CD4-positive, alpha-beta T cell treated with Interleukin-1 beta for 1 hour (primary cell): Measurements from ENCODE around the gene TUBGCP2.

ENCODE experiments used
- DNase-seq, 2 donors: peaks; one replicate each; pipeline ENCODE4 v3.0.0-alpha.2; 2020 to 2022

TUBGCP2 gene

GRCh38 chr10:133308421-133309099 is at the start of gene TUBGCP2, which contains the start of gene ZNF511:
TUBGCP2 (minus strand) TSS chr10:133308872; CDS start chr10:133302941, 5,931 bp downstream.
ZNF511 (plus strand) TSS chr10:133308914; CDS start chr10:133308944, 30 bp downstream.
- peak; percentile 92 to 93 for DNase-seq

- DNase-seq: peak; percentile 78 to 83
These were observed 48.9 kb upstream of the TUBGCP2 start, which contains the start of gene FUOM for GRCh38 chr10:133357285-133358161. FUOM (minus strand) TSS chr10:133358019; CDS start chr10:133358007, 12 bp downstream.

GRCh38 chr10:133356549-133357284 is 48.0 kb upstream of the TUBGCP2 start:
- DNase-seq: no peak

- DNase-seq: no peak
These were observed 47.3 kb upstream of the TUBGCP2 start for GRCh38 chr10:133355991-133356390.

GRCh38 chr10:133355266-133355665 is 46.6 kb upstream of the TUBGCP2 start:
- no peak for DNase-seq

GRCh38 chr10:133354672-133355240 is 46.1 kb upstream of the TUBGCP2 start:
- no peak for DNase-seq

GRCh38 chr10:133353988-133354605 is 45.4 kb upstream of the TUBGCP2 start:
- DNase-seq: no peak

- no peak for DNase-seq
These were observed 44.7 kb upstream of the TUBGCP2 start for GRCh38 chr10:133353202-133353959.

- DNase-seq: no peak
These were observed 43.0 kb upstream of the TUBGCP2 start for GRCh38 chr10:133351408-133352318.

- DNase-seq: no peak
These were observed 42.3 kb upstream of the TUBGCP2 start for GRCh38 chr10:133350950-133351329.

GRCh38 chr10:133350283-133350949 is 41.7 kb upstream of the TUBGCP2 start:
- no peak for DNase-seq

- DNase-seq: no peak
These were observed 40.9 kb upstream of the TUBGCP2 start for GRCh38 chr10:133349577-133350011.

GRCh38 chr10:133349160-133349568 is 40.5 kb upstream of the TUBGCP2 start:
- no peak for DNase-seq

GRCh38 chr10:133347710-133348517 is 39.2 kb upstream of the TUBGCP2 start:
- DNase-seq: no peak

GRCh38 chr10:133346413-133346812 is 37.7 kb upstream of the TUBGCP2 start:
- DNase-seq: no peak

GRCh38 chr10:133344236-133344635 is 35.6 kb upstream of the TUBGCP2 start:
- DNase-seq: no peak

GRCh38 chr10:133343558-133343957 is 34.9 kb upstream of the TUBGCP2 start:
- no peak for DNase-seq

- DNase-seq: no peak
These were observed 34.3 kb upstream of the TUBGCP2 start for GRCh38 chr10:133342942-133343341.

GRCh38 chr10:133341983-133342382 is 33.3 kb upstream of the TUBGCP2 start:
- DNase-seq: no peak
